Smooth muscle cell (in vitro differentiated cells): ENCODE data around the gene FILIP1L. TPM values are rescaled to one million over a fixed set of nuclear protein-coding genes. Genes with fewer than 3 reads are reported as not detected.

Experiments
- DNase-seq: peaks from one replicate; lab custom pipeline; 2025; ENCODE audit not compliant: unreplicated experiment; lab: John Stamatoyannopoulos, UW
- H2AFZ ChIP-seq: fragments of 200-600 bp; sonication (generic); 2 replicates; pipeline ENCODE4 v1.6.0; 2016; ENCODE audit warnings: antibody characterized with exemption, low read depth, mild to moderate bottlenecking
- H3F3A ChIP-seq: fragments of 200-600 bp; sonication (generic); 2 replicates; pipeline ENCODE4 v1.6.0; 2017; ENCODE audit warnings: antibody characterized with exemption, low read depth
- H3K27ac ChIP-seq: fragments of 200-600 bp; sonication (generic); 2 replicates; pipeline ENCODE4 v1.5.1; 2016; ENCODE audit warnings: low read depth, mild to moderate bottlenecking
- H3K27me3 ChIP-seq: fragments of 200-600 bp; sonication (generic); 2 replicates; pipeline ENCODE4 v1.6.1; 2016; ENCODE audit warnings: low read depth, mild to moderate bottlenecking
- H3K36me3 ChIP-seq: fragments of 200-600 bp; sonication (generic); 2 replicates; pipeline ENCODE4 v1.5.1; 2016; ENCODE audit warnings: low read depth
- H3K4me1 ChIP-seq: fragments of 200-600 bp; sonication (generic); 2 replicates; pipeline ENCODE4 v1.5.1; 2016; ENCODE audit warnings: low read depth
- H3K4me2 ChIP-seq: fragments of 200-600 bp; sonication (generic); 2 replicates; pipeline ENCODE4 v1.6.0; 2016; ENCODE audit warnings: mild to moderate bottlenecking
- H3K4me3 ChIP-seq: fragments of 200-600 bp; sonication (generic); 2 replicates; pipeline ENCODE4 v1.5.1; 2016; ENCODE audit warnings: mild to moderate bottlenecking
- H3K79me2 ChIP-seq: fragments of 200-600 bp; sonication (generic); 2 replicates; pipeline ENCODE4 v1.6.0; 2016; ENCODE audit warnings: low read depth, mild to moderate bottlenecking
- H3K9ac ChIP-seq: fragments of 200-600 bp; sonication (generic); 2 replicates; pipeline ENCODE4 v1.6.0; 2016; ENCODE audit warnings: low read depth
- H3K9me3 ChIP-seq: fragments of 200-600 bp; sonication (generic); replicated peaks from 2 replicates; pipeline ENCODE4 v1.5.1; 2016; ENCODE audit warnings: low read depth
- H4K20me1 ChIP-seq: fragments of 200-600 bp; sonication (generic); 2 replicates; pipeline ENCODE4 v1.6.0; 2016; ENCODE audit warnings: low read depth
- CTCF ChIP-seq: fragments of 200-600 bp; sonication (generic); IDR thresholded peaks from 2 replicates; pipeline ENCODE4 v1.5.1; 2017; ENCODE audit warnings: borderline replicate concordance, mild to moderate bottlenecking, antibody characterized with exemption; ENCODE audit not compliant: insufficient read depth, poor library complexity, severe bottlenecking
- WGBS: methylation state at CpG from one replicate; pipeline ENCODE4 v1.1.7; 2016; ENCODE audit warnings: low lambda C conversion rate; 5-methylcytosine and 5-hydroxymethylcytosine counted together
- polyA plus RNA-seq: library from polyadenylated mRNA; unstranded; fragments of >200 nt; fragmentation: Nextera tagmentation; extraction: Ambion mirVana; gene quantifications from 2 replicates; pipeline ENCODE4 v1.2.1, GENCODE V29; 2016
- total RNA-seq: library from RNA; depleted of rRNA; stranded (reverse); fragments of >200 nt; gene quantifications from 2 replicates; pipeline ENCODE4 v1.2.3, GENCODE V29; 2014

FILIP1L gene
- total and polyA plus RNA-seq, 2 experiments from 2014 or later, result 56.2 to 104 TPM

GRCh38 chr3:99952306-99952705, 162.0 kb downstream of the FILIP1L start:
- H4K20me1 ChIP-seq, result no peaks in the 10 kb centered on the region
- 15% methylated on average over 1 of the region's 1 CpG for WGBS
- no peak for DNase-seq
- H3K27me3 ChIP-seq, result no peaks in the 10 kb centered on the region
- peak overlapping the region; percentile 24 for H3K9ac ChIP-seq
- H3F3A ChIP-seq, result peaks cover 9% of the 10 kb centered on the region
- peak overlapping the region; percentile 75 for H3K4me2 ChIP-seq
- H3K79me2 ChIP-seq, result no peaks in the 10 kb centered on the region
- no peak overlapping the region for H2AFZ ChIP-seq
- no peak overlapping the region for H3K4me3 ChIP-seq
- no peaks in the 10 kb centered on the region for H3K36me3 ChIP-seq
- TF ChIP-seq CTCF, result no peak
- H3K9me3 ChIP-seq, result no peaks in the 10 kb centered on the region
- H3K4me1 ChIP-seq, result peaks cover 24% of the 10 kb centered on the region
- peak overlapping the region; percentile 90 for H3K27ac ChIP-seq

GRCh38 chr3:99951701-99952100, 162.6 kb downstream of the FILIP1L start:
- no peak overlapping the region for H3K9ac ChIP-seq
- no peaks in the 10 kb centered on the region for H3K27me3 ChIP-seq
- no peak for TF ChIP-seq CTCF
- H3K9me3 ChIP-seq, result no peaks in the 10 kb centered on the region
- peaks cover 24% of the 10 kb centered on the region for H3K4me1 ChIP-seq
- no peaks in the 10 kb centered on the region for H4K20me1 ChIP-seq
- H3K27ac ChIP-seq, result peak overlapping the region; percentile 90
- peak overlapping the region; percentile 75 for H3K4me2 ChIP-seq
- no peaks in the 10 kb centered on the region for H3K79me2 ChIP-seq
- H3F3A ChIP-seq, result peaks cover 9% of the 10 kb centered on the region
- H2AFZ ChIP-seq, result no peak overlapping the region
- DNase-seq, result no peak
- no peak overlapping the region for H3K4me3 ChIP-seq
- no peaks in the 10 kb centered on the region for H3K36me3 ChIP-seq

DNA sequence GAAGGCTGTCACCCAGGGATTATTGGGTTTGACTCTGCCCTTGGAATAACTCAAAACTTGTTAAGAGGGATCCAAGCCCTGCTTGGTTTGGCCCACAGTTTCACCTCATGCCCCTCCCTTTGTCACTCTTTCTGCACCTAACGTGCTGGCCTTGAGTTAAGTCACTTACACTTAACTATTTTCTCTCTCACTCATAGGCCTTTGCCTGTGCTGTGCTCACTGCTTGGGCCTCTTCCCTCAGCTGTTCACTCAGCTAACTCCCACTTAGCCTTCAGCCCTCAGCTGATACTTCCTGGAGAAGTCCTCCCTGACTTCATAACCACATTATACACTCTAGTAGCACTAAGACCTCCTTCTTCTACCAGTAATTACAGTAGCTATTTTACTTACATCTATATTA, 163.4 kb downstream of the FILIP1L start:
- no peaks in the 10 kb centered on the region for H3K79me2 ChIP-seq
- no peak overlapping the region for H3K9ac ChIP-seq
- H2AFZ ChIP-seq, result no peak overlapping the region
- no peaks in the 10 kb centered on the region for H3K27me3 ChIP-seq
- H3K36me3 ChIP-seq, result no peaks in the 10 kb centered on the region
- H4K20me1 ChIP-seq, result no peaks in the 10 kb centered on the region
- no peaks in the 10 kb centered on the region for H3K9me3 ChIP-seq
- no peak for DNase-seq
- no peak for TF ChIP-seq CTCF
- H3K27ac ChIP-seq, result peak overlapping the region; percentile 90
- peaks cover 24% of the 10 kb centered on the region for H3K4me1 ChIP-seq
- H3K4me2 ChIP-seq, result peak overlapping the region; percentile 75
- H3F3A ChIP-seq, result peaks cover 9% of the 10 kb centered on the region
- 59% methylated on average over 1 of the region's 1 CpG for WGBS
- H3K4me3 ChIP-seq, result no peak overlapping the region

DNA sequence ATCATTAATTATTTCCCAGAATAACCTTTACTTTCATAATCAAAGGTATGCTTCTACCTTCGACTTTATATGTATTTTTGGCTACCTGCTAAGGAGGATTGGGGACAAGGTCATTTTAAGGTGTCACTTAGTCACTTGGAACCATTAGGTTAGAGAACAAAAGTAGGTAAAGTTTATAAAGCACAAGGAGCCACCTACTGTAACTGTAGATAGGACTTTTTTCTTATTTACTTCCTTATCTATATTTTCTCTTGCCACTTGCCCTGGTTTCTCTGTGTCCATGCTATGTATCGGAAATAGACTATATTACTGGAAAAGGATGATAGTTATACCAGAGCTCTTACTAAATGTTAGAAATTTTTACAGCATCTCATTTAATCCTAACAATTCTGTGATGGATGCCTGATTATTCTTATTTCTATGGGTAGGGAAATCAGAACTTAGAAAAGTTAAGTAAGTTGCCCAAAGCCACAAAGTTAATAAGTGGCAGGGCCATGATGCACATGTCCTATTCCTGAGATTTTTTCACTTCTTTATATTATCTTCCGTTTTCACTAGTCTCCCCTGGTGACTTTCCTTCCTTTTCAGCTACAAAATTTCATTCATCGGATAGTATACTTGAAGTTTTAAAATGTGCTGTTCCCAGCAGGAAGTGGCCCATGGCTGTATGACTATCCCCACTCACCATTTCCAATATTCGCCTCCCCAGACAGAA, 164.2 kb downstream of the FILIP1L start:
- 91% methylated on average over 5 of the region's 5 CpGs for WGBS
- Histone ChIP-seq H3K4me2 (no peak overlapping the region), H3K27me3 (no peaks in the 10 kb centered on the region), H3K9me3 (no peaks in the 10 kb centered on the region), H3K36me3 (no peaks in the 10 kb centered on the region), H4K20me1 (no peaks in the 10 kb centered on the region), H3F3A (peaks cover 9% of the 10 kb centered on the region), H3K4me1 (peaks cover 32% of the 10 kb centered on the region), H3K9ac (no peak overlapping the region), H3K27ac (peak overlapping the region; percentile 90), H2AFZ (no peak overlapping the region), H3K4me3 (no peak overlapping the region), H3K79me2 (no peaks in the 10 kb centered on the region)
- DNase-seq, result no peak
- no peak for TF ChIP-seq CTCF
